Activated naive CD4-positive, alpha-beta T cell treated with anti-CD3 and anti-CD28 coated beads, Interleukin-2, amount 50 U/mL, for 72 hours (primary cell): ENCODE results near the gene ZNF644. TPM values are rescaled to one million over a fixed set of nuclear protein-coding genes. Genes with fewer than 3 reads are reported as not detected.
"Not testable (repeated sequence)": the region's sequence is repeated elsewhere in the genome, so short reads cannot be mapped to it uniquely, and the experiment has no call there.

ENCODE experiments used
- ATAC-seq, 2 donors: fragments of 150-1000 bp; cut with Tn5 transposase; 2 replicates each; pipeline ENCODE4 v1.10.0; 2021; ENCODE audit warnings: mild to moderate bottlenecking in 2 of 2, moderate library complexity in 2 of 2
- DNase-seq, 2 donors: peaks; one replicate each; pipeline ENCODE4 v3.0.0; 2021 to 2022; ENCODE audit warnings: low spot score in 2 of 2
- H3K27ac Mint-ChIP-seq, 2 donors: one replicate each; pipeline ENCODE4 v1.8.0; 2022; ENCODE audit warnings: mild to moderate bottlenecking in 2 of 2, mixed read lengths in 2 of 2
- H3K36me3 Mint-ChIP-seq, 2 donors: one replicate each; pipeline ENCODE4 v1.8.0; 2022; ENCODE audit warnings: mixed read lengths in 2 of 2
- H3K9me3 Mint-ChIP-seq, 2 donors: one replicate each; pipeline ENCODE4 v1.8.0; 2022; ENCODE audit warnings: mixed read lengths in 2 of 2
- total RNA-seq, 2 donors: library from RNA; stranded (reverse); gene quantifications; one replicate each; pipeline ENCODE4 v1.2.3, GENCODE V29; 2022

The ZNF644 gene
- total RNA-seq, 2 donors from 2014 or later, result 50.6 to 72.5 TPM

DNA sequence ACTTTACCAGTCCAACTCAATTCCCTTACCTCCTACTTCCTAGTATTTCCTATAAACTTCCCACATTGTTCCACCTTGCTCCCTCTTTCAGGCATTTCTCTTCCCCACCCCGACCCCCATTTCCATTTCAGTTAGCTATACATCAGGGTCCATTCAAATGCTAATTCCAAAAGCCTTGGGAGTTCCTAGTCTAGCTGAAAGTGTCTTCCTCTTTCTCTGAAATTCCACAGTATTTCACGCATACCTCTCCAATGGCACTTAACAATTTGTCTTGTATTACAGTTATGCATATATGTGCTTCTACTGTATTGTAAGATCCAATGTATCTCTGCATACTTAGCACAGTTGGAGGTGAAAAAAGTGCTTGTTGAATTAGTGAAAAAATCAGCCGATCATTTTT, 94.9 kb downstream of the ZNF644 start:
- no peak for ATAC-seq
- no peak for DNase-seq
- H3K9me3 Mint-ChIP-seq, result peaks cover 12 to 17% of the 10 kb centered on the region in 2 donors
- peaks cover 15 to 43% of the 10 kb centered on the region in 2 donors for H3K36me3 Mint-ChIP-seq
- no peak overlapping the region for H3K27ac Mint-ChIP-seq

DNA sequence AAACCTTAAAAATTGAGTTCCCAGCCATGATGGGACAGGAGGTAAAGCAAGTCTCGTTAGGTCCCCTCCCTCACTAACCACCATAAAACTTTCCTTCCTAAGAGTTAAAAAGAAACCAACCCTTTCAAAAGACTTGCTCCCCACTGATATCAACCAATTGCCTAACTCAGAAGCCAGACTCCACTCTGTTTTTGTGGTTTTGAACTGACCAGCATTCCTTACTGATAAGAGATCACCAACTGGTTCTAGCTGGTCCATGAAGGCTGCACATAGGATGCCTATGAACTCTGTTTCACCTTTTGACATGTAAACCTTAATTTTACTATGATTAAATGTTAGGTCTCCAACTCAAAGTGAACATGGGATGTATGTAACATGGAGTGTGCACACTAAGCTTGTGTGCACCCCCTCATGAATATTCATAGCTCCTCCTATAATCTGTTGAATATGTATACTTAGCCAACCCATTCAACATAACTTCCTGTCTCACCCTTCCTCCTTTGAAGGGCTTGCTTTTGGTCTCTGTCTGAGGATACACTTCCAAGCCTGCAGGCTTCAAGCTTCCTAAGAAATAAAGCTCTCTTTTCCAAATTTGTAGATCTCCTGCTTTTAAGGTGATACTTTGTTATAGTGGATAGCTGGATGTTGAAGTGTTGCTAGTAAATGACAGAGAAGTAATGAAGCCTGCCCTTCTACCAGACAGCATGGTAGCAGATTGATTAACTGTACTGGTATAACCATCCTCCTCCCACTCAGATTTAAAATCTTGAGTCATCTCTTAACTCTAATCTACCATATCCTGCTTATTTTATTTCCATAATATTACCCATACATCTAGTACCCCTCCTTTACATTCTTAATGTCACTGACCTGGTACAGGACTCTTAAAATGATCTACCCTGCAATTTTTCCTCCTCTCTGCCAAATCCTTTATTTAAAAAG, 95.6 kb downstream of the ZNF644 start:
- peak; percentile 22 to 37 for ATAC-seq
- Mint-ChIP-seq H3K36me3 (peaks cover 15 to 39% of the 10 kb centered on the region in 2 donors), H3K9me3 (peaks cover 12 to 17% of the 10 kb centered on the region in 2 donors), H3K27ac (peak overlapping the region in 1 of 2 donors; percentile 59)
- DNase-seq, result no peak

DNA sequence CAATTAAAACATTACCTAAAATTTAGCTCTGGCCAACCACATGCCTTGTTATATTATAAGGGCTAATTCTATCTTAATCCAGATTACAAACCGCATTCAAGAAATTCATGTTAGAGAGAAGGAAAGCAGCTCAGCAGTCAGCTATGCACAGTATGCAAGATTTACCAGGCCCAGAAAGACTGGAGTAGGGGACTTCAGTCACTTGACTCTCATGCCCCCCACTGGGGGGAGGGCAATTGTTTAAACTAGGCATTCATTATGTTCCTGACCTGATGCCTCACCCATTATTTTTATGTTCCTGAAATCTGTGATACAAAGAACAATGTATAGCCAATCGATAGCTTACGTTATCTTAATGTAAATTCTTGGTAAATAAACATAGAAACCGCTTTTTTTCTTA, 96.9 kb downstream of the ZNF644 start:
- ATAC-seq (no peak), DNase-seq (no peak)
- peaks cover 15 to 28% of the 10 kb centered on the region in 2 donors for H3K36me3 Mint-ChIP-seq
- no peak overlapping the region for H3K27ac Mint-ChIP-seq
- H3K9me3 Mint-ChIP-seq, result peaks cover 12 to 17% of the 10 kb centered on the region in 2 donors

DNA sequence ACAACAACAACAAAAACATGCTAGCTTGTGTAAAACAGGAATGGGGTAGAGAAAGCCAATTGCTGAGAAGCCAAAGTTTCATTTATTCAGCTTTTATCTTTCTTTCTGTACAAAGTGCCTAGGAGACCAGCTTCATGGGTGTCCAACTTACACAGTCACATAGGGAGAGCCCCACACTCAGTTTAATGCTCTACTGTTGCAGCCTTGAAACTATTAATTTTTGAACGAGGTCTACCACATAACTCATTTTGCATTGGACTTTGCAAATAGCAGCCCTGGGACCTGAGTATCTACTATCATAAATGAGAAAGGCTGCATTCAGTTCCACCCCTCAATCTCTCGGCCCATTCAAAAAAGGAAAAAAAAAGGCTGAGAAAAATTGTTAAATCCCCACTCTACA, 98.8 kb downstream of the ZNF644 start:
- DNase-seq (no peak), ATAC-seq (no peak)
- H3K36me3 Mint-ChIP-seq, result peaks cover 15 to 16% of the 10 kb centered on the region in 2 donors
- H3K27ac Mint-ChIP-seq, result no peak overlapping the region
- H3K9me3 Mint-ChIP-seq, result peaks cover 8% of the 10 kb centered on the region in 2 donors

DNA sequence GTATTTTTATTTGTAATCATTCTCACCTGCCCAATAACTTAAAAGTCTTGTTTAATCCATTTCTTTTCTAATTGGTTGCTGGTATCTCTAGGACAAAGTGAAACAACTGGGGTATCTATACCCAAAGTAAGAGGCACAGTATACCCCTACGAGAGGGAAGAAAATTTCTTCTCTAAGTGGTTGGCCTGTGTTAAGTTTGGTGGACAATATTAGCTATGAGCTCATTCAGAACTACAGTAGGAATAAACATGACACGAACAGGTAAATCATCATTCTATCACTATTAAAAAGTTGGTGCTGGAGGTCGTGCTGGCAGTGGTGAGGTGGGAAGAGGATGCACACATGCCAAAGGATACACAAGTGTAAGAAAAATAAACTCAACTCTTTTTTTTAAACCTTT, 99.6 kb downstream of the ZNF644 start:
- Mint-ChIP-seq H3K36me3 (peaks cover 17 to 19% of the 10 kb centered on the region in 2 donors), H3K27ac (no peak overlapping the region), H3K9me3 (peaks cover 8% of the 10 kb centered on the region in 2 donors)
- no peak for DNase-seq
- no peak for ATAC-seq

DNA sequence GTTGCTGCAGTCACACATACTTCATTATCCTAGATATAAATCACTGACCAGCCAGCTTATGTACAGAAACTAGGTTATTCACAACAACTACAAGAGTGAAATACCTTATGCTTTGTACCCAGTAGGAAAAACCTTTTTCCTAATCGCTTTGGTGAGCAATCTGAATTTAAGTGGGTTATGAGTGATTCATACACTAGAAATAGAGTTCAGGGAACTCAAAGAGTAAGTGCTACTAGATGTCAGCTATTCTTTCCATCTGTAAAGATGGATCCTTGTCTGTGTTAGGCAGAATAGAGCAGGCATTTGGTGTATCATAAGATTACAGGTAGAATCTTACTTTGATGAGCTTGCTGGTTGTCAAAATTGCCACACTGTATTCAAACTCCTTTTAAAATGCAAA, 101.9 kb downstream of the ZNF644 start:
- no peak overlapping the region for H3K27ac Mint-ChIP-seq
- DNase-seq (no peak), ATAC-seq (peak; percentile 81)
- peaks cover 9 to 10% of the 10 kb centered on the region in 2 donors for H3K36me3 Mint-ChIP-seq
- H3K9me3 Mint-ChIP-seq, result no peaks in the 10 kb centered on the region

DNA sequence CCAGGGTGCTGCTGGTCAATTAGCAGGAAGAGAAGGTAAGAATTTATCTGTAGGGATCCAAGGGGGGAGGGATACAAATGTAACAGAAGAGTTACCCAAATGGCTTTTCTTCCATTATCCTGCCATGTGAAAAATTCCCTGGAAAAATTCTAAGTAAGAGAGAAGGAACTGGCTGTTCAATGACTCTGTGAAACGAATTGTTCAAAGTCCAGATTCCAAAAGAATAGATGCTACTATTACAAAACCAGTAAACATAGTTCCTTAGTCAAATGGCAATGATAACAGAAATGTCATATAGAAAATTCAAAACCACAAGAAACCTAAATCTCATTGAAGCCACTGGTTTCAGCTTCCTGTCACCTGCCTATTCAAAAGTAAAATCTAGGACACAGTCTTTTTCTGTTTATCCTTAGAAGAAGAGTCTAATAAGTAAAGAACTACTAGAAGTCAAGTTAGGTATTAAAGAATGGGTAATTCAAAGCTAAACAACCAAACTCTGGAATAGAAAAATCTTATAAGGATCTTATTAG, 102.6 kb downstream of the ZNF644 start:
- peaks cover 9 to 10% of the 10 kb centered on the region in 2 donors for H3K36me3 Mint-ChIP-seq
- peak; percentile 44 to 63 for ATAC-seq
- H3K27ac Mint-ChIP-seq, result no peak overlapping the region
- H3K9me3 Mint-ChIP-seq, result no peaks in the 10 kb centered on the region
- no peak for DNase-seq

DNA sequence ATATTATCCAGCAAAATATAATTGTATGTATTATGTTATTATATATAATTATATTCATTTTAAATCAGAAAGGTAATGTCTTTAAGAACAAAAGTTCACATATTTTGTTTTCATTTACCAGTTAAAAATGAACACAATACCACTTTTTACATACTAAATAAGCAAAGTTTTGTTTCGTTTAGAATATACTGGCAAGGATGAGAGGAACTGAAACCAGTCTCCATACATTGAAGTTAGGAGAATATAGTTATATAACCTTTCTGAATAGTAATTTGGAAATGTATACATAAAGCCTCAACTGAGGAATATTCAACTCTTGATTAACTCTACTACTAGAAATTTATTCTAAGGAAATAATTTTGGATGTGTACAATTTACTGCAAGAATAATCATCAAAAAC, 110.5 kb downstream of the ZNF644 start:
- no peak overlapping the region for H3K27ac Mint-ChIP-seq
- H3K36me3 Mint-ChIP-seq, result peaks cover 7 to 8% of the 10 kb centered on the region in 2 donors
- DNase-seq (no peak), ATAC-seq (no peak)
- H3K9me3 Mint-ChIP-seq, result peaks cover 0 to 4% of the 10 kb centered on the region in 2 donors

DNA sequence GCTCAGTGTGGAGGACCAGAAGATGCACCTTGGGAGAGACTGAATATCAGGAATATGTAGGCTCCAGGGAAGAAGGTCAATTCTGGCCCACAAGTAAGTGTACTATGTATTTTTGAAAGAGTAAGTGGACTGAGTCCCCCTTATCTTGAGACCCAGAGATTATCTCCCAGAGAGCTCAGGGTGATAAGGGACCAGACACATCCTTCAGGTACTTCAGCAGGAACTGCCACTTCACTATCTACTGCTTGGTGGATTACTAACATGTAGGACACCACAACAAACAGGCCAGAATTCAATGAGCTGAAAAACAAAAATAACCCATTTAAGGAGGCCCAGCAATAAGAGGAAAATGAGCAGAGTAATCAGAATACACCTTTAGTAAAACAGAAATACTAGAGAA, 119.2 kb downstream of the ZNF644 start:
- no peak for DNase-seq
- Mint-ChIP-seq H3K9me3 (peaks cover 0 to 5% of the 10 kb centered on the region in 2 donors), H3K27ac (no peak overlapping the region), H3K36me3 (peaks cover 6 to 32% of the 10 kb centered on the region in 2 donors)
- no peak for ATAC-seq

DNA sequence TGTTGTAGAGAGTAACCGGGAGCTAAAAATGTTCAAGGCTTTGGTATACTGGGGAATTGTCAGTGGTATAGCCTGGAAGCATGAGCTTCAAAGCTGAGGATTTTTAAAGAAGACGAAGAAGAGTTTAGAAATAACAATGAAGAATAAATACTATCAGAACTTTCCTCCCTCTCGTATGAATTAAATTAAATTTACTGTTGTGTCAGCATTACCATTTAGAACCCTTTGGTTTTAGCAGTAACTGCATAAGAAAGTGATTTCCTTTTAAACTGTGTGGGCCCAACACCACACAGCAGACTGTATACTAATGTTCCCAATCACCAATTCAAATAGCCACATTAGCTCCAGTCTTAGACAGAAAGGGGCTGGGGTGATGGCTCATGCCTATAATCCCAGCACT, 122.6 kb downstream of the ZNF644 start:
- Mint-ChIP-seq H3K27ac (peak overlapping the region in 1 of 2 donors; percentile 26), H3K9me3 (peaks cover 0 to 11% of the 10 kb centered on the region in 2 donors), H3K36me3 (peaks cover 6 to 51% of the 10 kb centered on the region in 2 donors)
- DNase-seq (no peak), ATAC-seq (no peak)

DNA sequence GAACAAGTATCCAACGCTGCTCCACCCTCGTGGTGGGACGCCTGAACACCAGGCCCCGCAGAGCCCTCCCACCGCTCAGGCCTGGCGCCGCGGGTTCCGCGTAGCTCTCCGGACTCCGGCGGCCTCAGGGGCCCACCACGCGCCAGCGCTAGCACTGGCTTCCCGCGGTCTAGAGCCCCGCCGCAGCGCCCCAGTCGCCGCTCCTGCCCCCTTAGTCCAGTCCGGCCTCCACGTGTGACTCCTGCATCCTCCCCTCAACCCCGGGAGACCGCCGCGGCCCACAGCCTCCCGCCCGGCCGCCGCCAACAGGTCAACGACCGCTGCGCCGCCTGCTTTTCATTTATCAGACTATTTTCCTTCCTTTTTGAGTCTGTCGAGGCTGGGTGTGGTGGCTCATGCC, 128.2 kb downstream of the ZNF644 start:
- ATAC-seq, result peak in 1 of 2 donors; percentile 22
- peaks cover 10 to 40% of the 10 kb centered on the region in 2 donors for H3K36me3 Mint-ChIP-seq
- not testable (repeated sequence) for DNase-seq, H3K27ac Mint-ChIP-seq
- peaks cover 10 to 11% of the 10 kb centered on the region in 2 donors for H3K9me3 Mint-ChIP-seq

DNA sequence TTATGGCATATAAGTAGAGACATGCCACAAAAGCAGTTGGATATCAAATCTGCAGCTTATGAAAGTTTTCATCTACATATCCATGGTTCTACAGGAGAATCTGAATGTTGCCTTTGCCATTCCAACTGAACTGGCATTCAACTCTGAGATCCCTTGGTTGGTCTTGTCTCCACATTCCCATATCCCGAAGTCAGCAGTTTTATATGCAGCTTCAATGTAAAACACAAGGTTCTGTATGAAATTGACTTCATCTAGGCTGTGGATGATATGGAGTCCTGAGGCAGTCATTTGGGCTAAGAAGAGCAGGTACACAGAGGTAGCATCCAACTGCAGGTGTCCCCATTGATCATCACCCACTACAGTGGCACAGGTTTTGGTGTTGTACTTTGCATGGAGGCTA, 129.0 kb downstream of the ZNF644 start:
- peaks cover 10 to 40% of the 10 kb centered on the region in 2 donors for H3K36me3 Mint-ChIP-seq
- not testable (repeated sequence) for DNase-seq, ATAC-seq, H3K27ac Mint-ChIP-seq
- H3K9me3 Mint-ChIP-seq, result peaks cover 10 to 11% of the 10 kb centered on the region in 2 donors

DNA sequence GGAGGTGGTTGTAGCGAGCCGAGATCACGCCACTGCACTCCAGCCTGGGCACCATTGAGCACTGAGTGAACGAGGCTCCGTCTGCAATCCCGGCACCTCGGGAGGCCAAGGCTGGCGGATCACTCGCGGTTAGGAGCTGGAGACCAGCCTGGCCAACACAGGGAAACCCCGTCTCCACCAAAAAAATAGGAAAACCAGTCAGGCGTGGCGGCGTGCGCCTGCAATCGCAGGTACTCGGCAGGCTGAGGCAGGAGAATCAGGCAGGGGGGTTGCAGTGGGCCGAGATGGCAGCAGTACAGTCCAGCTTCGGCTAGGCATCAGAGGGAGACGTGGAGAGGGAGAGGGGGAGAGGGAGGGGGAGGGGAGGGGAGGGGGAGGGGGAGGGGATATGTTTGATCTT, 129.6 kb downstream of the ZNF644 start:
- not testable (repeated sequence) for ATAC-seq, DNase-seq, H3K27ac Mint-ChIP-seq
- peaks cover 10 to 11% of the 10 kb centered on the region in 2 donors for H3K9me3 Mint-ChIP-seq
- H3K36me3 Mint-ChIP-seq, result peaks cover 10 to 40% of the 10 kb centered on the region in 2 donors

DNA sequence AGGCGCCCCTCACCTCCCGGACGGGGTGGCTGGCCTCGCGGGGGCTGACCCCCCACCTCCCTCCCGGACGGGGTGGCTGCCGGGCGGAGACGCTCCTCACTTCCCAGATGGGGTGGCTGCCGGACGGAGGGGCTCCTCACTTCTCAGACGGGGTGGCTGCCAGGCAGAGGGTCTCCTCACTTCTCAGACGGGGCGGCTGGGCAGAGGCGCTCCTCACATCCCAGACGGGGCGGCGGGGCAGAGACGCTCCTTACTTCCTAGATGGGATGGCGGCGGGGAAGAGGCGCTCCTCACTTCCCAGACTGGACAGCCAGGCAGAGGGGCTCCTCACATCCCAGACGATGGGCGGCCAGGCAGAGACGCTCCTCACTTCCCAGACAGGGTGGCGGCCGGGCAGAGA, 130.1 kb downstream of the ZNF644 start:
- H3K9me3 Mint-ChIP-seq, result peaks cover 11 to 14% of the 10 kb centered on the region in 2 donors
- H3K36me3 Mint-ChIP-seq, result peaks cover 10 to 40% of the 10 kb centered on the region in 2 donors
- not testable (repeated sequence) for ATAC-seq, DNase-seq, H3K27ac Mint-ChIP-seq

DNA sequence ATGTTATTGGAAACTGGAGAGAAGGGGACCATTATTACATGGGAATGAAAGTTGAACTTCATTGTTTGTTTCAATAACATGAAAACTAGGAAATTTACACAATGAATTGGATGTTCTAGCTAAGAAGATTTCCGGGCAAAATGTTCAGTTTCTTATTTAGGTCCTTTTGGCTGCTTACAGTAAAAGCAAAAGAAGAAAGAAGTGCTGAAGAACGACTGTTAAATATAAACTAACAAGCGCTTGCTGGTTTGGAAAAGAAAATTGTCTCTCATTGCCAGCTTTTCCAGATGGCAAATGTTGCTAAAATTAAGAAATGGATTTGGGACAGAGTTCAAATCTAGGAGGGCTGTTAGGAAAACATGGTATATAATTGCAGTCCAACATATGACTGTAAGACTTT, 139.6 kb downstream of the ZNF644 start:
- ATAC-seq (no peak), DNase-seq (no peak)
- peaks cover 24 to 33% of the 10 kb centered on the region in 2 donors for H3K9me3 Mint-ChIP-seq
- H3K27ac Mint-ChIP-seq, result no peak overlapping the region
- peaks cover 23% of the 10 kb centered on the region in 2 donors for H3K36me3 Mint-ChIP-seq

DNA sequence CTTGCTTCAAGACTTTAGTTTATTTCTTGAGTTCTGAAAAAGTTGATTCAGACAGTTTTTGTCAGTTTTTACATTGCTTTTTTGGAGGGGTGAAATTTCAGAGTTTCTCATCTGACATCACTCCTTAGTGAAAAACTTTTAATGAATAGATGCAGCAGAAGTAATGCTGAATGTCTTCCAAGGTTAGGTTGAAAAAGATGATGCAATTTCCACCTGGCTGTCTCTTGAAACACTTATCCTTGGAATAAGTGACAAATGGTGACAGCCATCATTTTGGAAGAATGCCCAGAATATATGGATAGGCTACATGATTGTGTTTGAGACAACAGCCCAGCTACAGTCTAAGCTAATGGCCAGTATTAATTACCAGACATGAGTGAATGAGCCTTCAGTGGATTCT, 140.8 kb downstream of the ZNF644 start:
- DNase-seq (no peak), ATAC-seq (no peak)
- Mint-ChIP-seq H3K9me3 (peaks cover 24 to 26% of the 10 kb centered on the region in 2 donors), H3K27ac (no peak overlapping the region), H3K36me3 (peaks cover 23% of the 10 kb centered on the region in 2 donors)

DNA sequence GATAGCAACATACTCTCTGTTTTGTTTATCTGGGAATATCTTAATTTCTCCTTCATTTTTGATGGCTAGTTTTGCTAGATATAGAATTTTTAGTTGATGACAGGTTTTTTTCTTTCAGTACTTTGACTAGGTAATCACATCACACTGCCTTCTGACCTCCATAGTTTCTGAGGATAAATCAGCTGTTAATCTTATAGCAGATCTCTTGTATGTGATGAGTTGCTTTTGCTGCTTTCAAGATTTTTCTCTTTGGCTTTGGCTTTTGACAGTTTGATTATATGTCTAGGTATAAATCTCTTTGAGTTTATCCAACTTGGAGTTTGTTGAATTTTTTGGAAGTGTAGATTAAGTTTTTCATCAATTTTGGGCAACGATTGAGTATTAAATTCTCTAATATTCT, 142.6 kb downstream of the ZNF644 start:
- ATAC-seq (no peak), DNase-seq (no peak)
- Mint-ChIP-seq H3K9me3 (peaks cover 28 to 29% of the 10 kb centered on the region in 2 donors), H3K27ac (no peak overlapping the region), H3K36me3 (peaks cover 23% of the 10 kb centered on the region in 2 donors)
